HG02840 (cell line): ENCODE measurements around the gene TBC1D2.
A peak's percentile ranks its signal among the peaks of the same experiment; 100 is the strongest.
"Not testable (repeated sequence)": the region's sequence is repeated elsewhere in the genome, so short reads cannot be mapped to it uniquely, and the experiment has no call there.

Source experiments
- ATAC-seq: cut with Tn5 transposase; IDR thresholded peaks from one replicate; pipeline ENCODE4 v1.9.1; 2021; ENCODE audit warnings: mild to moderate bottlenecking, moderate library complexity, moderate number of reproducible peaks; ENCODE audit not compliant: unreplicated experiment, low FRiP score

Gene TBC1D2, protein sequence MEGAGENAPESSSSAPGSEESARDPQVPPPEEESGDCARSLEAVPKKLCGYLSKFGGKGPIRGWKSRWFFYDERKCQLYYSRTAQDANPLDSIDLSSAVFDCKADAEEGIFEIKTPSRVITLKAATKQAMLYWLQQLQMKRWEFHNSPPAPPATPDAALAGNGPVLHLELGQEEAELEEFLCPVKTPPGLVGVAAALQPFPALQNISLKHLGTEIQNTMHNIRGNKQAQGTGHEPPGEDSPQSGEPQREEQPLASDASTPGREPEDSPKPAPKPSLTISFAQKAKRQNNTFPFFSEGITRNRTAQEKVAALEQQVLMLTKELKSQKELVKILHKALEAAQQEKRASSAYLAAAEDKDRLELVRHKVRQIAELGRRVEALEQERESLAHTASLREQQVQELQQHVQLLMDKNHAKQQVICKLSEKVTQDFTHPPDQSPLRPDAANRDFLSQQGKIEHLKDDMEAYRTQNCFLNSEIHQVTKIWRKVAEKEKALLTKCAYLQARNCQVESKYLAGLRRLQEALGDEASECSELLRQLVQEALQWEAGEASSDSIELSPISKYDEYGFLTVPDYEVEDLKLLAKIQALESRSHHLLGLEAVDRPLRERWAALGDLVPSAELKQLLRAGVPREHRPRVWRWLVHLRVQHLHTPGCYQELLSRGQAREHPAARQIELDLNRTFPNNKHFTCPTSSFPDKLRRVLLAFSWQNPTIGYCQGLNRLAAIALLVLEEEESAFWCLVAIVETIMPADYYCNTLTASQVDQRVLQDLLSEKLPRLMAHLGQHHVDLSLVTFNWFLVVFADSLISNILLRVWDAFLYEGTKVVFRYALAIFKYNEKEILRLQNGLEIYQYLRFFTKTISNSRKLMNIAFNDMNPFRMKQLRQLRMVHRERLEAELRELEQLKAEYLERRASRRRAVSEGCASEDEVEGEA

DNA sequence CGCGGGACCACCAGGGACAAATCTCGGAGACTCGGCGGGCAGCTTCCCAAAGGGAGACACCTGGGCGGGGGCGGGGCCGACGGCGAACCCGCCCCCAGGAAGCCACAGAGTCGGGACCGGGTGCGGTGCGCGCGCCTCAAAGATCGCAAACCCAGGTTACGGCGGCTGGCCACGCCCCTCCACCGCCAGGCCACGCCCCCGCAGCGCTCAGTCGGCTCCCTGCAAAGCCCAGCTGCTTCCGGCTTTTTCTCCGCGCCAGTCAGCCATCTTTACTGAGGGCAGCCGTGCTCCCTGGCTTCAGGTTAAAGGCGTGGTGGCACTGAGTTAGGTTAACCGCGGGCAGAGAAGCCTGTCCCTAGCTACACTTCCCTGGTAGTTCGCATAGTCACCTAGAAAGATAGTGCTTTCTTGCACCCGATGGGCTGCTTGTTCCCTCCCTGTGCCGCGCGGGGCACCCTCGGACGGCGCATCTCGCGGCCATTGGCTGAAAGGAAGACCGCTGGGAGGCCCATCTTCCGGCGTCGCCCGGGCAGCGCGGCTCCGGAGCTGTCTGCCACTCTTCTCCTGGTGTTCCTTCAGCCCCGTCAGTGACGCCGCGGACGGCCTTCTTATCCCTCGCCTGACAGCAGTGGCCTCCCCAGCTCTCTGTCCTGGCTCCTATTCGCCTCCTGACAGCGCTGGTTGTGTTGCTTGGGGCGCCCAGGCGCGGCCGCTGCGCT lies at the start of gene TBC1D2:
Gene TBC1D2, minus strand, starts transcription at position 72 of the 719 bp plus-strand sequence. CDS start 108 bp downstream, outside the sequence.
- peak; percentile 88 for ATAC-seq

DNA sequence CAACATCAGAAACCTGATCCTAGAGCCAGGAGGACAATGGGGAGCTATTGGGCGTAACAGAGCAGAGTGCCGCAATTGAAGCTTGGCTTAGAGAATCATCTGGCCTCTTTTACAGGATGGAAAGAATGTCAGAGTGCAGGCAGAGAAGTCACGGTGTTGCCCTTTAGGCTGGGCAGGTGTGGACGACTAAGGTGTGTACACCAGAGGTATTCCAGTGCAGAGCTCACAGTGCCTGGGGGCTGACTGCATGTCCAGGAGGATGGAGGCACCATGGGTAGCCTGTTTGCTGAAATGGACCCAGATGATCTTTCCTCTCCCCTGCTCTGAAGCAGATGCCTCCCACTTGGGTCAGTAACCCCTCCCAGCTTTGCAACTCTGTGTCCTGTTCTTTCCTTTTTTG lies 48.9 kb upstream of the TBC1D2 start:
- no peak for ATAC-seq

DNA sequence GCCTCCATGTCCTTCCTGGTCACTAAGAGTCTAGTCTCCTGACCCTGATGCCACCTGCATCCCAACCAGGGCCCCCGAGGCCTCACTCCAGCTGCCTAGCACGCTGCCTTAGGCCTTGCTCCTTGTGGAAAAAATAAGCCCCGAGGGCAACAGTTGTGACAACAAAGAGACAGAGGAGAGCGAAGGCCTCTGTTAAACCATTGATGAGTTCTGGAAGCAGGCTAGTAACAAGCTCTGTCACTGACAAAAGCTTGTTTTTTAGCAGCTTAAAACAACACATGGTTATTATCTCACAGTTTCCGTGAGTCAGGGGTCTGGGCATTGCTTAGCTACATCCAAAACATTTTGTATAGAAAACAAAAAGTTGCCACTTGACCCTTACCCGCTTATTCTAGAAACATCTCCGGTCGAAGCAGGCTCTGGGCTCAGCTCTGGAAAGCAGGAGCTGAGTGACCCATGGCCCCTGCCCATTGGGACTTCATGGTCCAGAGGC lies 48.2 kb upstream of the TBC1D2 start:
- ATAC-seq, result no peak

DNA sequence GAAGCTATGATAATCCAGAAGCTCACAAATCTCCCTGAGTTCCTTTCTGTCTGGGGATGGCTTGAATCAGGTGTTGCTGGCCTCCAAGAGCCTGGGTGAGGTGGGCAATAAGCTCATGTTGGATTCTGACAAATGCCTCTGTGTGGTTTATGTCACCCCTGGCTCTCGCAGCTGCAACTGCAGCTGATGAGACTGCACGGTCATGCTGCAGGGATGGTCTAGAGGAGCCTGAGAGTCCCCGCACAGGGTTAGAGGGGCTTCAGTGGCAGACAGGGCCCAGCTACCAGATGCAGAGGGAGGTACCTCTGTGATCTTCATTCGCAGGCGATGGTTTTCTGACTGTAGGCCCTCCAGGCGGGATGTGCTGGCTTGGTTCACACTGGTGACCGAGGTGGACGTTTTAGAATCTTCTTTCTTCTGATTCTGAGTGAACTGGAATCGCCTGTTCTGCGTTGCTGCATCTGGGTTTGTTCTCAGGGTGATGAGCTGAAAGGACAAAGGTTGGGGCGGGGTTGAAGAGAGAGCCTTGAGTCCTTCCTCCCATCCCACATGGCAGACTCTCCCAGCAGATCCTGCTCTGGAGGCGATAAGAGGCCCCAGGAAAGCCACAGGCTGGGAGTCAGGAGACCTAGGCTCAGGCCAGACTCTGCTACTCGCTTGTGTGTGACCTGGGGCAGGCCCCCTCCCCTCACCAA lies 47.6 kb upstream of the TBC1D2 start:
- ATAC-seq, result no peak

DNA sequence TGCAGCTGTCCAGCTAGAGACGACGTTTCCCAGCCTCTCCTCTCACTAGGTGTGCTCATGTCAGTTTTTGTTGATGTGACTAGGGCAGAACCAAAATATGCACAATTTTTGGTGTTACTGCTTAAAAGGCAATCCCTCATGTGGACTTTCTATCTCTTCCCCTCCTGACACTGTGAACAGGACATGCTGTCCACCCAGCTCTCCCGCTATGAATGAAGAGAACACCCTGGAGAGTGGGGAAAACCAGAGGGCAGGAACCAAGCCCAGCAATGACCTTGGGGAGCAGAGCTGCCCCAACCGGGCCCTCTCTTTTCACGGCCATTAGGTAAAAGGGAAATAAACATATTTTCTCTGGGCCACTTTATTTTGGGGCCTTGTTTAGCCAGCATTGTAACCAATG lies 46.7 kb upstream of the TBC1D2 start:
- no peak for ATAC-seq

DNA sequence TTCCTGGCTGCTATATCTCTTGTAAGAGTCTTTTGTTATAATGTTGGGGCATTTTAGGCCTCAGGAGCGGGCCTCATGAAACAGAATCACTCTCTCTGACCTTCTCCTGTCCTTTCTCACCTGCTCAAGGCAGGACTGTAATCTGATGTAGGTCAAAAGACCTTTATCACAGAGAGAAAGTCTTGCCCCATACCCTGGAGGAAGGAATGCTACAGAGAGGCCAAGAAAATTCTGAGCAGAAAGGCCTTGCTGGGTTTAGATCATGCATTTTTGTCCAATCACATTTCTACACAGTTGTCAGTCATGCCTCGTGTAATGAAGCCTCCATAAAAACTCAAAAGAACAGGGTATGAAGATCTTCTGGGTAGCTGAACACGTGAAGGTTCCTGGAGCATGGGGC lies 45.2 kb upstream of the TBC1D2 start:
- no peak for ATAC-seq

DNA sequence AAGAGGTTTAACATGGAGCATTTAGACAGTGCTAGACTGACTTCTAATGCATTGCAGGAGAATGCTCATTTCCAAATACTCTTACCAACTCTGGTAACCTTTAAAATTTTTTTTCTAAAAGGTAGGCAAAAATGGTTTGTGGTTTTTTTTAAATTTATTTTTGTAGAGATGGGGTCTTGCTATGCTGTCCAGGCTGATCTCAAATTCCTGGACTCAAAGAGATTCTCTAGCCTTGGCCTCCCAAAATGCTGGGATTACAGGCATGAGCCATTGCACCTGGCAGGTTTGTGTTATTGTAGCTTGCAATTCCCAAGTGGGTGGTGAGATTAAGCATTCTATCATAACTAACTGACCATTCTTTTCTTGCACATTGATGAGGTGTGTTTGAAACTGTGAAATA lies 43.0 kb upstream of the TBC1D2 start:
- no peak for ATAC-seq

DNA sequence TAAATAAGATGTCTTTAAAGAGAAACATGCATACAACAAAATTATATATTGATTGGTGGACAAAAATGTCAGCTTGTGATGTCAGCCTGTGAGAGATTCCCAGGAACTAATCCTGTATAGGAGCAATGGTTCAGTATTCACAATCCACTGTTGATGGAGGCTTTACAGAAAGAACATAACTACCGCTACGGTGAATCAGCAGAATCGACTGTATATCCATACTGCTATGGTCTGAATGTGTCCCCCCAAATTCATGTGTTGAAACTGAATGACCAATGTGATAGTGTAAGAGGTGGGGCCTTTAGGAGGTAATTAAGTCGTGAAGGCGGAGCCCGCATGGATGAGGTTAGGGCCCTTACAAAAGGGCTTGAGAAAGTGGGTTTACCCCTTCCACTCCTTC lies 40.4 kb upstream of the TBC1D2 start:
- ATAC-seq, result no peak

DNA sequence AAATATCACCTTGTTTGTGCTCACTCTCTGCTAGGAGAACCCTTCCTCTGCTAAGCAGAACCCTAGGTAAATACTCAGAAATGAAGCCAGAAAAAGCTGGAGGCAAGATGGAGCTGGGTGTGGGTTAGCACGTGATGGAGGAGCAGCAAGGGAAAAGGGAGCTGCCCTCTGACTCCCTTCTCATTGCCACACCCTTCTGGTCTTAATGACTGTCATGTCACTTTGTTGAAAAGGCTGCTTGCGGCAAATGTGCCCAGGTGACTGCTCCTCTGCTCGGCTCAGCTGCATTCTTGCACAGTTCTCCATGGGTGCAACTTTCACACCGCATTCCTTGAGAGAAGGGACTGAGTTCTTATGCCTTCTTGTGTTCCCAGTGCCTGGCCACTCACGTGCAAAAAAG lies 36.4 kb upstream of the TBC1D2 start:
- ATAC-seq, result no peak

DNA sequence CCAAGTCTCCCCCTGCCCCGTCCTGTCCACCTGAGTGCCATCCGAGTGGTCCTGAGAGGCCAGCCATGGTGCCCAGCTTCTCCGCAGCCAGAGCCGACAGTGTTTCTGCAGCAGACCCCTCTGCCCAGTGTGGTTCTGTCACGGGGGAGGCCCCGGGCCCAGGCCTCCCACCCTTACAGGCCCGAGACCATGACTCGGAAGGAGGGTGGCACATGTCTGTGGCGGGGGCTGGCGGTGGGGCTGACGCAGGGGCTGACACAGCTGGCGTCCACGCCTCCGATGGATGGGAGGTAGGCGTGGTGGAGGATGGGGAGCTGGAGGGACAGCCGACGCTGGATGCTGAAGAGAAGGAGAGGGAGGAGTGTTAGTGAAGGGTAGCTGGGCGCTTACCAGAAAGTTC lies 35.0 kb upstream of the TBC1D2 start:
- ATAC-seq, result no peak

DNA sequence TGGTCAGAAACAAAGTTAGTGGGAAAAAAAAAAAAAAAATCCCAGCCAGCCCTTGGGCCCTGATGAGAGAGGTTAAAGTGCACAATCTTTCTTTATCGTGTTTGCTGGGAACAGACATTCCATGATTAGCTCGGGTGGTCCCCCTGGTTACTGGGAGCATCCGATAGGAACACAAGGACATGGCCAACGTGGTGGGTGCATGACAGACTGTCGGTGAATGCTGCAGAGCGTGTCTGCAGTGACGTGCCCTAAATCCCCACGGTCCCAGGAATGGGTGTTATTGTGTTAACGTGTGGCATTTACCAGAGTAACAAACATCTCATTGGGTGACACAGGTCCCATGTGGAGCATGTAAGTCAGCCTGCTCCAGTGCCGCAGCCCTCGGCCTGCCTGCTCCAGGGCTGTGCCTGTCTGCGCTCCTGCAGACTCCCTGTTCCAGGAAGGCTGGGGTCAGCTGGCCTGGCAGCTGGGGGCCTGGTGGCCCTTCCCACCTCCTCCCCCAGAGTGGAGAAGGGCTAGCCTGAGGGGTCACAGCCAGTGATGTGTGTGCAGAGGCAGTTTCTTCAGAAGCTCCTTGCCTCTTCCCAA lies 34.3 kb upstream of the TBC1D2 start:
- ATAC-seq, result no peak

DNA sequence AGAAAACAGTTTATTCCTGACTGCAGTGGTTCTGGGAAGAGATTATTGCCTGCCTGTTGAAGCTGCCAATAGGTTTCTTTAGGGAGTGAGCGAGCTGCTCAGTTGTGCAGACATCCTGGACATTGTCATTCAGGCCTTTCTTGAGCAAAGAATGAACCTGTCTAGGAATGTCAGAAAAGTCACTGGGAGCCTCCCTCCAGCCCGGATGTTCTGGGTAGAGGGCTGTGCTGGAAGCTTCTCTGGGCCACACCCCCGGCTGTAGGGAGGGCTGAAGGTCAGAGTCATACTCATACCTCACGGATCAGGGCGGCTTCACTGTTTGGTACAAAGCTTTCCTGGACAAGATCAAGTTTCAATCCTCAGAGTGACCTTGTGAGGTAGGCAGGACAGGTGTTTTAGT lies 33.4 kb upstream of the TBC1D2 start:
- ATAC-seq, result no peak

DNA sequence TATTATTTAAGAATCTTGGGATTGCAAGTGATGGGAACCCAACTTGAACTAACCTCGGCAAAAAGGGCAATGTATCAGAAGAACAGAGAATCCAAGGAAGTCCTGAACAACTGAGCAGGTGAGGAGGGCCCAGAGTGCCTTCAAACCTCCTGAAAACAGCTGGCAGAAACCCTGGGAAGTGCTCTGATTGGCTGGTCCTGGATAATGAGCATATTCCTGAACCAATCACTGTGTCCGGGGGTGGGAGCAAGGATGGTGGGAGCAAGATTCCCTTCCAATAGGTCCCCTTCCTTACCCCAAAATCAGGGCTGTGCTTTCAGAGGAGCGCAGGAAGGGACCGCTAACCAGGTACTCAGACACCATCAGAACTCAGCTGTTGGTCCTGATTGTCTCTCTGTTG lies 31.9 kb upstream of the TBC1D2 start:
- no peak for ATAC-seq

DNA sequence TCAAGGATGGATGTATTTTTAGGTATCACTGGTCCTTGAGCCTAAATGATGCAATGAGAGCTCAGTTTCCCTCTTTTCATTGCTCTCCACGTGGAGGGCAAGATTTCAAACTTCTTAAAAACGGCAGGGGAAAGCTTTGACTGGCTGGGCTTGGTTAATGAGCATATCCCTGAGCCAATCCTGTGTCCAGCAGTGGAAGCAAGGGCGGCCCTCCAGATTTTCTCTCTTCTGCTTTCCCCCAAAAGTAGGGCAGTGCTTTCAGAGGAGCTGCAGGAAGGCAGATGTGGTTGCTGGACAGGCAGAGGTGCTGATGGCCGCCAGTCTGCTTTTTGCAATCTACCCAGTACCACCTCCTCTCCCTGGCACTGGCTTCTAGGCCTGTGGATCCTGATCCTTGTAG lies 30.0 kb upstream of the TBC1D2 start:
- ATAC-seq, result no peak

DNA sequence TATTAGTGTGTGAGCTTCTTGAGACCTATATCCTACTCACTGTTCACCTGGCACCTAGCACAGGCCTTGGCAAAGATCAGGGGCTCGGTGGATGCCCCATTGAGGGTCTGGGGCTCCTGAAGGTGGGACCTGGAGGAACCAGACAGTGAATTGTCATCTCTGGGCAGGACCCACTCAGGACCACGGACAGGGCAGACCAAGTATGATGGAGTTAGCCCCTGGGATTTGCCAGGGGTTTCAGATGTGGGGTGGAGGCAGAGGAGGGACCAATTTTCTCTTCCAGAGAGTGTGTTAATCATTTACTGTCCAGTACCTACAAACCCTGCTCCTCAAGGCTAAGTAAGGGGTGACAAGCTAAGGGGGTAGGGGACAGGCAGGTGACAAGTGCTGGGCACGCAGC lies 29.3 kb upstream of the TBC1D2 start:
- no peak for ATAC-seq

DNA sequence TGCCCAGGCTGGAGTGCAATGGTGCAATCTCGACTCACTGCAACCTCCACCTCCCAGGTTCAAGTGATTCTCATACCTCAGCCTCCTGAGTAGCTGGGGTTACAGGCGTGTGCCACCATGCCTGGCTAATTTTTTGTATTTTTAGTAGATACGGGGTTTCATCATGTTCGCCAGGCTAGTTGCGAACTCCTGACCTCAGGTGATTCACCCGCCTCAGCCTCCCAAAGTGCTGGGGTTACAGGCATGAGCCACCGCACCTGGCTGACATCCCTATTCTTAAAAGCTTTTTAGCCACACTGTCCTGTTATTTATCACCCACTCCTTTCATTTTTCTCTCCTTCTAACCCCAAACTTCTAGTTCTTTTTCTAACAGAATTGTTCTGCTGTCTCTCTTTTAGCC lies 27.7 kb upstream of the TBC1D2 start:
- ATAC-seq, result not testable (repeated sequence)

DNA sequence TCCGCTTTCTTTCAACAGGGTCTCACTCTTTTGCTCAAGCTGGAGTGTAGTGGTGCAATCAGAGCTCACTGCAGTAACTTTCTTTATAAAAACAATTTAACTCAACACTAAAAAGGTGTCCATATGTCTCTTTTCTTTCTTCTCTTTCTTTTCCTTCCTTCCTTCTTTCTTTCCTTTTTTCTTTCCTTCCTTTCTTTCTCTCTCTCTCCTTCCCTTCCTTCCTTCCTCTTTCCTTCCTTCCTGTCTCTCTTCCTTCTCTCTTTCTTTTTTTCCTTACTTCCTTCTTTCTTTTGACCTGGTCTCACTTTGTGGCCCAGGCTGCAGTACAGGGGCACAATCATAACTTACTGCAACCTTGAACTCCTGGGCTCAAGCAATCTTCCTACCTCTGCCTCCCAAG lies 25.8 kb upstream of the TBC1D2 start:
- ATAC-seq, result no peak

DNA sequence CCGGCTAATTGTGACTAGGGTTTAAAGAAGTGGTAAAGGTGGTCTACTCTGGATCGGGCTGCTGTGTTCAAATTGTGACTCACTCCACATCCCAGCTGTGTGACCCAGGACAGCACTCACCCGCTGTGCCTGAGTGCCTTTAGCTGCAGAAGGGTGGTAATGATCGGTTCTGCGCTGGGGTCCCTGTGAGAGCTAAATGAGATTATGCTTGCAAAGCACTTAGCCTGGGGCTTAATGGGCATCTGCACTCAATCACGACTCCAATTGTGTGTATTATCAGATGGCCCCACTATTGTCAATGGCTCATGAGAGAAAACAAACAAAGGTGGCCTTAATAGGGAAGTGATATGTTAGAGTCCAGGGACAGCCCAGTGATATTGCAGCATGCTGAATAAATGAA lies 25.1 kb upstream of the TBC1D2 start:
- no peak for ATAC-seq

DNA sequence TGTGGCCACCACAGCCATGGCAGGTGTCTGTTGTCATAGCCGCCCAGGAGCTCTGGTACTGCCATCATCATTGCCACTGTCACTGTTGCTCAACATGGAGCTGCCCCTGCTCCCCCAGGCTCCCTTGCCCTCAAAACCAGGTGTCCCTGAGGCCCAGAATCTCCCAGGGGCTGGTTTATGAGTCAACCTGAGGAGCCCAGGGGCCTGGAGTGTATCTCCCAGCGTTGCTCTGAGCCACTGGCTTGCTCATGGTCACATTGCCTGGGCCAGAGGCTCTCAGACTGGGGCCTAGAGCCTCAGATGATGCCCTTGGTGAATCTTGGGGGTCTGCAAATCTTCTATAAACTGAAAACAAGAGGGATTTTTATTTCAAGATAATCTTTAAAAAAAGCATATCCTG lies 24.7 kb upstream of the TBC1D2 start:
- ATAC-seq, result no peak
